ENCODE data around the gene PRKG1.

Gene PRKG1

GRCh38 chr10:52029628-52030027 is 955.3 kb downstream of the PRKG1 start:
- TF ChIP-seq EZH2phosphoT487 (IDR thresholded peaks at IDR 0.05; ENCODE audit: borderline replicate concordance) (no peak), CTCF (conservative IDR thresholded peaks at IDR 0.05; ENCODE audit: low read length) (no peak)
- Histone ChIP-seq H3F3A (ENCODE audit: low read depth) (no peaks in the 10 kb centered on the region), H3K9me2 (replicated peaks; ENCODE audit: low read depth, low read length) (no peaks in the 10 kb centered on the region), H3K79me2 (ENCODE audit: insufficient read depth, low read length) (no peaks in the 10 kb centered on the region), H3K27me3 (ENCODE audit: insufficient read depth, low read length, poor library complexity, severe bottlenecking) (no peaks in the 10 kb centered on the region), H4K20me1 (ENCODE audit: insufficient read depth, low read length, poor library complexity, severe bottlenecking) (no peaks in the 10 kb centered on the region), H3K36me3 (ENCODE audit: insufficient read depth, low read length) (no peaks in the 10 kb centered on the region), H3K4me1 (ENCODE audit: insufficient read depth, low read length, poor library complexity, severe bottlenecking) (no peaks in the 10 kb centered on the region), H2AFZ (ENCODE audit: low read length) (no peak overlapping the region), H3K4me3 (ENCODE audit: low read length, poor library complexity, severe bottlenecking) (no peak overlapping the region), H3K9me3 (ENCODE audit: insufficient read depth, low read depth, low read length) (no peaks in the 10 kb centered on the region), H3K9ac (ENCODE audit: low read depth, low read length, poor library complexity, severe bottlenecking) (no peak overlapping the region), H3K4me2 (ENCODE audit: low read depth, low read length, poor library complexity, severe bottlenecking) (no peak overlapping the region)

- Histone ChIP-seq H3K9me2 (replicated peaks; ENCODE audit: low read depth, low read length) (no peaks in the 10 kb centered on the region), H3K9ac (ENCODE audit: low read depth, low read length, poor library complexity, severe bottlenecking) (no peak overlapping the region), H2AFZ (ENCODE audit: low read length) (no peak overlapping the region), H3K36me3 (ENCODE audit: insufficient read depth, low read length) (no peaks in the 10 kb centered on the region), H3K4me3 (ENCODE audit: low read length, poor library complexity, severe bottlenecking) (no peak overlapping the region), H3K9me3 (ENCODE audit: insufficient read depth, low read depth, low read length) (no peaks in the 10 kb centered on the region), H4K20me1 (ENCODE audit: insufficient read depth, low read length, poor library complexity, severe bottlenecking) (no peaks in the 10 kb centered on the region), H3K27me3 (ENCODE audit: insufficient read depth, low read length, poor library complexity, severe bottlenecking) (no peaks in the 10 kb centered on the region), H3K79me2 (ENCODE audit: insufficient read depth, low read length) (no peaks in the 10 kb centered on the region), H3K4me1 (ENCODE audit: insufficient read depth, low read length, poor library complexity, severe bottlenecking) (no peaks in the 10 kb centered on the region), H3F3A (ENCODE audit: low read depth) (no peaks in the 10 kb centered on the region), H3K4me2 (ENCODE audit: low read depth, low read length, poor library complexity, severe bottlenecking) (no peak overlapping the region)
- TF ChIP-seq CTCF (conservative IDR thresholded peaks at IDR 0.05; ENCODE audit: low read length) = no peak
- no peak for TF ChIP-seq EZH2phosphoT487 (IDR thresholded peaks at IDR 0.05; ENCODE audit: borderline replicate concordance)
Observed at GRCh38 chr10:52030051-52030790, 955.9 kb downstream of the PRKG1 start.

- no peak overlapping the region for H3K4me2 ChIP-seq (ENCODE audit: low read depth, low read length, poor library complexity, severe bottlenecking)
- H3K4me3 ChIP-seq (ENCODE audit: low read length, poor library complexity, severe bottlenecking) = no peak overlapping the region
- H3K79me2 ChIP-seq (ENCODE audit: insufficient read depth, low read length) = no peaks in the 10 kb centered on the region
- no peaks in the 10 kb centered on the region for H3K4me1 ChIP-seq (ENCODE audit: insufficient read depth, low read length, poor library complexity, severe bottlenecking)
- TF ChIP-seq EZH2phosphoT487 (IDR thresholded peaks at IDR 0.05; ENCODE audit: borderline replicate concordance) = no peak
- no peak for TF ChIP-seq CTCF (conservative IDR thresholded peaks at IDR 0.05; ENCODE audit: low read length)
- H3K9ac ChIP-seq (ENCODE audit: low read depth, low read length, poor library complexity, severe bottlenecking) = no peak overlapping the region
- H4K20me1 ChIP-seq (ENCODE audit: insufficient read depth, low read length, poor library complexity, severe bottlenecking) = no peaks in the 10 kb centered on the region
- H3K9me3 ChIP-seq (ENCODE audit: insufficient read depth, low read depth, low read length) = no peaks in the 10 kb centered on the region
- H3K36me3 ChIP-seq (ENCODE audit: insufficient read depth, low read length) = no peaks in the 10 kb centered on the region
- no peaks in the 10 kb centered on the region for H3K9me2 ChIP-seq (replicated peaks; ENCODE audit: low read depth, low read length)
- no peak overlapping the region for H2AFZ ChIP-seq (ENCODE audit: low read length)
- no peaks in the 10 kb centered on the region for H3K27me3 ChIP-seq (ENCODE audit: insufficient read depth, low read length, poor library complexity, severe bottlenecking)
- no peaks in the 10 kb centered on the region for H3F3A ChIP-seq (ENCODE audit: low read depth)
Observed at GRCh38 chr10:52030975-52031374, 956.7 kb downstream of the PRKG1 start.

Measured in Loucy (cell line).